NCI-H2196 treated with DMSO at 0.1 percent for 48 hours (cell line): ENCODE results near the gene FGR.

Experiments used
- DNase-seq: peaks from one replicate; lab custom pipeline; 2025; ENCODE audit not compliant: unreplicated experiment; lab: John Stamatoyannopoulos, UW

Gene FGR

GRCh38 chr1:27617420-27617819 is 17.6 kb downstream of the FGR start:
- no peak for DNase-seq

- no peak for DNase-seq
These were observed 18.5 kb downstream of the FGR start for GRCh38 chr1:27616441-27616840.

- DNase-seq: no peak
These were observed 19.4 kb downstream of the FGR start for GRCh38 chr1:27615346-27616192.

GRCh38 chr1:27614625-27615344 is 20.2 kb downstream of the FGR start:
- no peak for DNase-seq

- no peak for DNase-seq
These were observed 20.9 kb downstream of the FGR start for GRCh38 chr1:27614043-27614624.

GRCh38 chr1:27612718-27613117 is 22.3 kb downstream of the FGR start:
- DNase-seq: no peak

- no peak for DNase-seq
These were observed 23.5 kb downstream of the FGR start for GRCh38 chr1:27611450-27611849.

- no peak for DNase-seq
These were observed 25.3 kb downstream of the FGR start for GRCh38 chr1:27609618-27610240.

GRCh38 chr1:27609210-27609555 is 25.8 kb downstream of the FGR start:
- no peak for DNase-seq

- no peak for DNase-seq
These were observed 27.7 kb downstream of the FGR start for GRCh38 chr1:27607239-27607804.

GRCh38 chr1:27606708-27607238 is 28.2 kb downstream of the FGR start:
- DNase-seq: no peak

GRCh38 chr1:27605796-27606707 is 28.9 kb downstream of the FGR start:
- DNase-seq: peak; percentile 39

GRCh38 chr1:27605300-27605766 is 29.7 kb downstream of the FGR start:
- no peak for DNase-seq

- no peak for DNase-seq
These were observed 30.2 kb downstream of the FGR start for GRCh38 chr1:27604579-27605299.

- peak; percentile 66 for DNase-seq
These were observed 31.1 kb downstream of the FGR start, which contains the start of gene AHDC1 for GRCh38 chr1:27603681-27604578. Gene AHDC1 (minus strand): TSS chr1:27604144. CDS start chr1:27552115, 52,029 bp downstream.

GRCh38 chr1:27603309-27603680 is 31.7 kb downstream of the FGR start:
- no peak for DNase-seq

GRCh38 chr1:27602462-27603308 is 32.3 kb downstream of the FGR start:
- DNase-seq: no peak
